Measurements from ENCODE around the gene LRP1B.

The LRP1B gene

GRCh38 chr2:141455211-141455826, 675.5 kb downstream of the LRP1B start:
- no peak for DNase-seq (ENCODE audit: low read depth in 2 of 2)

GRCh38 chr2:141440072-141440635, 690.7 kb downstream of the LRP1B start:
- no peak for DNase-seq (ENCODE audit: low read depth in 2 of 2)

- DNase-seq (ENCODE audit: low read depth in 2 of 2) = no peak
These were observed 691.3 kb downstream of the LRP1B start for GRCh38 chr2:141439524-141439923.

- no peak for DNase-seq (ENCODE audit: low read depth in 2 of 2)
These were observed 692.3 kb downstream of the LRP1B start for GRCh38 chr2:141438536-141438935.

- no peak for DNase-seq (ENCODE audit: low read depth in 2 of 2)
These were observed 693.3 kb downstream of the LRP1B start for GRCh38 chr2:141437521-141437920.

- DNase-seq (ENCODE audit: low read depth in 2 of 2) = no peak
These were observed 707.7 kb downstream of the LRP1B start for GRCh38 chr2:141423124-141423523.

- no peak for DNase-seq (ENCODE audit: low read depth in 2 of 2)
These were observed 713.5 kb downstream of the LRP1B start for GRCh38 chr2:141417246-141417797.

GRCh38 chr2:141411419-141411818, 719.4 kb downstream of the LRP1B start:
- DNase-seq (ENCODE audit: low read depth in 2 of 2) = no peak

GRCh38 chr2:141399270-141399669, 731.5 kb downstream of the LRP1B start:
- DNase-seq (ENCODE audit: low read depth in 2 of 2) = no peak

GRCh38 chr2:141393214-141393545, 737.6 kb downstream of the LRP1B start:
- no peak for DNase-seq (ENCODE audit: low read depth in 2 of 2)

- no peak for DNase-seq (ENCODE audit: low read depth in 2 of 2)
These were observed 738.2 kb downstream of the LRP1B start for GRCh38 chr2:141392517-141393213.

GRCh38 chr2:141386168-141386567, 744.6 kb downstream of the LRP1B start:
- DNase-seq (ENCODE audit: low read depth in 2 of 2) = no peak

- DNase-seq (ENCODE audit: low read depth in 2 of 2) = no peak
These were observed 746.1 kb downstream of the LRP1B start for GRCh38 chr2:141384676-141385075.

GRCh38 chr2:141381946-141382345, 748.9 kb downstream of the LRP1B start:
- no peak for DNase-seq (ENCODE audit: low read depth in 2 of 2)

- DNase-seq (ENCODE audit: low read depth in 2 of 2) = no peak
These were observed 750.5 kb downstream of the LRP1B start for GRCh38 chr2:141380008-141380979.

- no peak for DNase-seq (ENCODE audit: low read depth in 2 of 2)
These were observed 766.0 kb downstream of the LRP1B start for GRCh38 chr2:141364821-141365220.

- no peak for DNase-seq (ENCODE audit: low read depth in 2 of 2)
These were observed 768.5 kb downstream of the LRP1B start for GRCh38 chr2:141362311-141362710.

GRCh38 chr2:141348481-141348880, 782.3 kb downstream of the LRP1B start:
- DNase-seq (ENCODE audit: low read depth in 2 of 2) = no peak

GRCh38 chr2:141341444-141341843, 789.4 kb downstream of the LRP1B start:
- no peak for DNase-seq (ENCODE audit: low read depth in 2 of 2)

- DNase-seq (ENCODE audit: low read depth in 2 of 2) = no peak
These were observed 799.7 kb downstream of the LRP1B start for GRCh38 chr2:141331127-141331526.

- DNase-seq (ENCODE audit: low read depth in 2 of 2) = no peak
These were observed 800.9 kb downstream of the LRP1B start for GRCh38 chr2:141329964-141330363.

- DNase-seq (ENCODE audit: low read depth in 2 of 2) = no peak
These were observed 807.2 kb downstream of the LRP1B start for GRCh38 chr2:141323571-141323970.

Data from activated CD8-positive, alpha-beta memory T cell treated with anti-CD3 and anti-CD28 coated beads for 4 hours (primary cell).